Stimulated activated CD8-positive, alpha-beta memory T cell treated with anti-CD3 and anti-CD28 coated beads, Interleukin-12 subunit alpha, Interleukin-12 subunit beta, amount 100 ng/mL, for 4 hours (primary cell): Measurements from ENCODE around the gene ABCD4.
"Not testable (repeated sequence)": the region's sequence is repeated elsewhere in the genome, so short reads cannot be mapped to it uniquely, and the experiment has no call there.

Experiments
- DNase-seq: peaks from one replicate; pipeline ENCODE4 v3.0.0-alpha.2; 2020; ENCODE audit warnings: low read depth

The ABCD4 gene

GRCh38 chr14:74302152-74302628 lies 544 bp downstream of the ABCD4 start:
- no peak for DNase-seq

- no peak for DNase-seq
These were observed 1.1 kb downstream of the ABCD4 start for GRCh38 chr14:74301594-74302151.

- no peak for DNase-seq
These were observed 3.6 kb downstream of the ABCD4 start for GRCh38 chr14:74299061-74299545.

- DNase-seq = no peak
These were observed 4.7 kb downstream of the ABCD4 start for GRCh38 chr14:74297986-74298385.

- no peak for DNase-seq
These were observed 6.7 kb downstream of the ABCD4 start for GRCh38 chr14:74296037-74296467.

GRCh38 chr14:74293606-74294005 lies 9.1 kb downstream of the ABCD4 start:
- DNase-seq = no peak

- DNase-seq = no peak
These were observed 10.7 kb downstream of the ABCD4 start for GRCh38 chr14:74292061-74292460.

- no peak for DNase-seq
These were observed 12.3 kb downstream of the ABCD4 start for GRCh38 chr14:74290415-74290814.

GRCh38 chr14:74289801-74290200 lies 12.9 kb downstream of the ABCD4 start:
- DNase-seq = no peak

GRCh38 chr14:74286736-74287135 lies 16.0 kb downstream of the ABCD4 start:
- no peak for DNase-seq

GRCh38 chr14:74281069-74281468 lies 21.7 kb downstream of the ABCD4 start:
- DNase-seq = no peak

GRCh38 chr14:74278080-74278479 lies 24.7 kb downstream of the ABCD4 start:
- DNase-seq = no peak

- no peak for DNase-seq
These were observed 27.4 kb downstream of the ABCD4 start for GRCh38 chr14:74275241-74275841.

- DNase-seq = no peak
These were observed 31.4 kb downstream of the ABCD4 start for GRCh38 chr14:74271365-74271764.

- not testable (repeated sequence) for DNase-seq
These were observed 32.2 kb downstream of the ABCD4 start for GRCh38 chr14:74270382-74271177.

GRCh38 chr14:74267588-74267987 lies 35.1 kb downstream of the ABCD4 start:
- no peak for DNase-seq

- DNase-seq = no peak
These were observed 37.3 kb downstream of the ABCD4 start for GRCh38 chr14:74265301-74265965.

GRCh38 chr14:74263921-74264320 lies 38.8 kb downstream of the ABCD4 start:
- no peak for DNase-seq

GRCh38 chr14:74263181-74263580 lies 39.6 kb downstream of the ABCD4 start:
- DNase-seq = no peak

GRCh38 chr14:74262076-74262475 lies 40.7 kb downstream of the ABCD4 start:
- DNase-seq = no peak

GRCh38 chr14:74261288-74261687 lies 41.4 kb downstream of the ABCD4 start:
- no peak for DNase-seq

- no peak for DNase-seq
These were observed 42.1 kb downstream of the ABCD4 start for GRCh38 chr14:74260525-74261233.
